Tibial artery (tissue), 4 donors: Measurements from ENCODE around the gene LIMK2.

Source experiments
- DNase-seq, 2 donors: peaks; one replicate each; pipeline ENCODE4 v3.0.0-alpha.2; 2019
- H3K27ac ChIP-seq, 2 donors: fragments of 200-600 bp; sonication (generic) in 1 of 2; 1 replicate in 1 of 2; 2 replicates in 1 of 2; pipeline ENCODE4 v1.5.1; 2018 to 2019; ENCODE audit warnings: mild to moderate bottlenecking in 1 of 2
- H3K27me3 ChIP-seq, 2 donors: fragments of 200-600 bp; sonication (generic) in 1 of 2; one replicate each; pipeline versions ENCODE4 v1.5.1 to v1.6.0; 2016 to 2019
- H3K36me3 ChIP-seq, 3 donors: fragments of 200-600 bp; sonication (generic) in 2 of 3; one replicate each; pipeline ENCODE4 v1.5.1; 2016 to 2019; ENCODE audit warnings: mild to moderate bottlenecking in 2 of 3
- H3K4me1 ChIP-seq, 4 donors: fragments of 200-600 bp; sonication (generic) in 2 of 4; 1 replicate in 3 of 4; 2 replicates in 1 of 4; pipeline ENCODE4 v1.5.1; 2016 to 2019
- H3K4me3 ChIP-seq, 2 donors: fragments of 200-600 bp; sonication (generic) in 1 of 2; 1 replicate in 1 of 2; 2 replicates in 1 of 2; pipeline ENCODE4 v1.5.1; 2018 to 2019; ENCODE audit warnings: mild to moderate bottlenecking in 2 of 2
- H3K9me3 ChIP-seq, 3 donors: fragments of 200-600 bp; sonication (generic) in 1 of 3; one replicate each; pipeline ENCODE4 v1.5.1; 2016 to 2019
- intact Hi-C: fragments of 100-400 bp; cut with DNase I; formaldehyde crosslinking; loops from one replicate; pipeline ENCODE4 v1.15.0; 2023; ENCODE audit warnings: low total_unique reads
- TF ChIP-seq, protein P1 (sequence below), 2 experiments: fragments of 200-600 bp in 1 of 2; fragments of 450-650 bp in 1 of 2; IDR thresholded peaks; one replicate each; pipeline ENCODE4 v1.5.1; 2017 to 2019; ENCODE audit warnings: antibody characterized with exemption in 2 of 2, mild to moderate bottlenecking in 1 of 2, moderate library complexity in 1 of 2

The LIMK2 gene

DNA sequence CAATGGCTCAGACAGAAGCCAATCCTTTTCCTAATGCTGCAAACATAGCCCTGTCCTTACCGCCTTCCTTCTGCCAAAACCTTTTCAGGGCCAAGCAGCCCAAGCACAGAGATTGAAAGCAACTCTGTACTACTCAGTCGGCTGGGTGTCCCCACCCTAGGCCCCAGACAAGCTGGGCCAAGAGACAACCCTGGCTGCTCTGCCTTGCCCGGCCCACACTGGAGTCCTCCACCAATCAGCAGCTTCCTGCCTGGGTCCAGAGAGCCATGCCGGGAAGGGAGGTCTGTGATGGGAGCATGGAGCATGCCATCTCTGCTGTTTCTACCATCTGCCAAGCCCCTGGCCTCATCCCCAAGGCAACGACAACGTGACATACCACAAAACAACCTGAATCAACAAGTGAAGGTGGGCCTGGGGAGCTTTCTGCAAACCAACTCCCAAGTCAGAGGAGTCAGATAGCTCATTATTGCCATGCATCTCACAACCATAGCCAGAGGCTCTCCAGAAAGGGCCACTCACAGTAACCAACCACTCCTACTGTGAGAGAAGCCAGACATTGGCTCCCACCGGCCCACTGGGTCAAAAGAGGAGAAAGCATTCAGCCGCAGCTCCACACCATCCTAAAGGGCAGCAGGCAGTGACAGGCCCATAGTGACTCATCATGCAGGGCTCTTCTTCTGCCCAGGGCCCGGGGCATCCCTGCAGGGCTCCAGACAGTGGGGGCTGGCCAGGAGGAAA lies 115.9 kb downstream of the LIMK2 start:
- intact Hi-C loops: no loop called here
- H3K36me3 ChIP-seq: peaks cover 34 to 86% (median 77%) of the 10 kb centered on the region in 3 donors
- H3K27ac ChIP-seq: no peak overlapping the region
- H3K4me3 ChIP-seq: no peak overlapping the region
- DNase-seq: no peak
- H3K27me3 ChIP-seq: no peaks in the 10 kb centered on the region
- H3K9me3 ChIP-seq: no peaks in the 10 kb centered on the region
- H3K4me1 ChIP-seq: peaks cover 0 to 7% (median 0%) of the 10 kb centered on the region in 4 donors
- TF ChIP-seq, protein P1, sequence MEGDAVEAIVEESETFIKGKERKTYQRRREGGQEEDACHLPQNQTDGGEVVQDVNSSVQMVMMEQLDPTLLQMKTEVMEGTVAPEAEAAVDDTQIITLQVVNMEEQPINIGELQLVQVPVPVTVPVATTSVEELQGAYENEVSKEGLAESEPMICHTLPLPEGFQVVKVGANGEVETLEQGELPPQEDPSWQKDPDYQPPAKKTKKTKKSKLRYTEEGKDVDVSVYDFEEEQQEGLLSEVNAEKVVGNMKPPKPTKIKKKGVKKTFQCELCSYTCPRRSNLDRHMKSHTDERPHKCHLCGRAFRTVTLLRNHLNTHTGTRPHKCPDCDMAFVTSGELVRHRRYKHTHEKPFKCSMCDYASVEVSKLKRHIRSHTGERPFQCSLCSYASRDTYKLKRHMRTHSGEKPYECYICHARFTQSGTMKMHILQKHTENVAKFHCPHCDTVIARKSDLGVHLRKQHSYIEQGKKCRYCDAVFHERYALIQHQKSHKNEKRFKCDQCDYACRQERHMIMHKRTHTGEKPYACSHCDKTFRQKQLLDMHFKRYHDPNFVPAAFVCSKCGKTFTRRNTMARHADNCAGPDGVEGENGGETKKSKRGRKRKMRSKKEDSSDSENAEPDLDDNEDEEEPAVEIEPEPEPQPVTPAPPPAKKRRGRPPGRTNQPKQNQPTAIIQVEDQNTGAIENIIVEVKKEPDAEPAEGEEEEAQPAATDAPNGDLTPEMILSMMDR (IDR thresholded peaks at IDR 0.05): no peak

DNA sequence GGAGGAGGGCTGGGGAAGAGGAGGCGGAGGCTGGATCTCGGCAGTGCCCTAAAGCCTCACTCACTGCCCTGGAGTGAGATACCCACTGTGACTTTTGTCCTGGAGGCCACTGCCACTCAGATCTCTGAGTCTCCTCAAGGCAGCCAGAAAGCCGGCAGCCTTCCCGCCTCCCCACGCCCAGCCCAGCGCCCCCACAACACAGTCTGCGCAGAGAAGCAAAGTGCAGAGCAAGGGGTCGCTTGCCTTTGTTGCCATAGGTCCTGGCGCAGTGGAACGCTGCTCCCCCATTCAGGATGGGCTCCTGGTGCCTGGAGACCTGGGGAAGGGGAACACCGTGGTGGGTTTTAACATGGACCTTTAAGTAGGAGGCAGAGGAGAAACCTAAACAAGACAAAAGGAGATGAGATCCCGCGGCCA lies 116.5 kb downstream of the LIMK2 start:
- TF ChIP-seq, protein P1 (IDR thresholded peaks at IDR 0.05): no peak
- DNase-seq: no peak
- intact Hi-C loops: no loop called here

DNA sequence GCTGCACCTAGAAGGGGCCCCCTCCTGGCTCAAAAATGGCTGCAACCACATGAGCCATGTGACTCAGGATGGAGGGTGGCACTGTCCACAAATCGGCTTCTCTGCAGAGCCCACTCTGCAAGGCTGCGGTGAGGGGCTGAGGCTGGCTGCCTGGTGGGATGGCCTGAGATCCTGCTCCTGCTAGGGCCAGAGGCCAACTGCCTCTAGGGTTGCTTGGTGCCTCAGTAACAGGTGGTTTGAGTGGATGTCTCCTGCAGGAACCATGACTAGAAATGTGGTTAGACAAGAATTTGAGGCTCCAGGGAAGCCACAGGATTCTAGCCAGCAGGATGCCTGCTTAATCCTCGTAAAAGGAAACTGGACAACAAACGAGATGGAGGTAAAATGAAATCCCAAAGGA lies 116.9 kb downstream of the LIMK2 start:
- Histone ChIP-seq H3K9me3 (no peaks in the 10 kb centered on the region), H3K27ac (no peak overlapping the region), H3K27me3 (no peaks in the 10 kb centered on the region), H3K36me3 (peaks cover 34 to 97% (median 86%) of the 10 kb centered on the region in 3 donors), H3K4me1 (peaks cover 0 to 8% (median 0%) of the 10 kb centered on the region in 4 donors), H3K4me3 (no peak overlapping the region)
- TF ChIP-seq, protein P1 (IDR thresholded peaks at IDR 0.05): no peak
- DNase-seq: no peak
- intact Hi-C loops: no loop called here

More for the DNA sequence above, 116.5 kb downstream of the LIMK2 start:
- peaks cover 0 to 7% (median 0%) of the 10 kb centered on the region in 4 donors for H3K4me1 ChIP-seq
- peaks cover 34 to 92% (median 81%) of the 10 kb centered on the region in 3 donors for H3K36me3 ChIP-seq
- H3K4me3 ChIP-seq: no peak overlapping the region
- no peaks in the 10 kb centered on the region for H3K27me3 ChIP-seq
- H3K27ac ChIP-seq: no peak overlapping the region
- H3K9me3 ChIP-seq: no peaks in the 10 kb centered on the region
